Activated B cell treated with CpG ODN at 0.5 μM for 24 hours (primary cell): ENCODE measurements around the gene RNU1-4. TPM values are rescaled to one million over a fixed set of nuclear protein-coding genes. Genes with fewer than 3 reads are reported as not detected.
"Not testable (repeated sequence)": the region's sequence is repeated elsewhere in the genome, so short reads cannot be mapped to it uniquely, and the experiment has no call there.

ENCODE experiments used
- ATAC-seq: fragments of 200-7000 bp; cut with Tn5 transposase; one replicate; pipeline ENCODE4 v1.10.0; 2021; ENCODE audit warnings: low read depth, mild to moderate bottlenecking, moderate library complexity
- CTCF ChIA-PET: fragments of 350-600 bp; sonication (Branson Sonifier 250); formaldehyde crosslinking; loops from one replicate; lab custom pipeline; 2021; ENCODE audit warnings: antibody characterized with exemption; lab: Charles Lee
- POLR2A ChIA-PET: fragments of 350-600 bp; sonication (Branson Sonifier 250); formaldehyde crosslinking; loops from one replicate; lab custom pipeline; 2021; ENCODE audit warnings: antibody characterized with exemption; lab: Charles Lee
- DNase-seq: peaks from one replicate; pipeline ENCODE4 v3.0.0; 2022
- H3K27ac Mint-ChIP-seq: one replicate; pipeline ENCODE4 v1.8.0; 2020; ENCODE audit warnings: mixed read lengths
- H3K27me3 Mint-ChIP-seq: one replicate; pipeline ENCODE4 v1.8.0; 2021; ENCODE audit warnings: mixed read lengths
- H3K36me3 Mint-ChIP-seq: one replicate; pipeline ENCODE4 v1.8.0; 2021; ENCODE audit warnings: low read depth, mixed read lengths
- H3K4me1 Mint-ChIP-seq: one replicate; pipeline ENCODE4 v1.8.0; 2021; ENCODE audit warnings: mixed read lengths
- H3K4me3 Mint-ChIP-seq: one replicate; pipeline ENCODE4 v1.8.0; 2020; ENCODE audit warnings: mild to moderate bottlenecking, mixed read lengths
- H3K9me3 Mint-ChIP-seq: one replicate; pipeline ENCODE4 v1.8.0; 2020; ENCODE audit warnings: mixed read lengths
- intact Hi-C: fragments of 100-400 bp; cut with micrococcal nuclease; formaldehyde crosslinking; loops from one replicate; pipeline ENCODE4 v1.15.1; 2024
- total RNA-seq: library from RNA; stranded (reverse); gene quantifications from 2 replicates; pipeline ENCODE4 v1.2.3, GENCODE V29; 2022

RNU1-4 gene
- 3,526 and 4,195 TPM in 2 replicates for total RNA-seq

GRCh38 chr1:16740047-16740964 lies at the start of gene RNU1-4:
Gene RNU1-4 (plus strand): TSS chr1:16740516.
- H3K4me3 Mint-ChIP-seq, H3K27me3 Mint-ChIP-seq, H3K36me3 Mint-ChIP-seq, H3K9me3 Mint-ChIP-seq, H3K4me1 Mint-ChIP-seq, H3K27ac Mint-ChIP-seq, POLR2A ChIA-PET, intact Hi-C loops, DNase-seq, CTCF ChIA-PET: not testable (repeated sequence)
- ATAC-seq = peak; percentile 98

GRCh38 chr1:16690971-16691682 lies 49.2 kb upstream of the RNU1-4 start:
- H3K4me1 Mint-ChIP-seq, H3K27me3 Mint-ChIP-seq, intact Hi-C loops, ATAC-seq, H3K4me3 Mint-ChIP-seq, H3K27ac Mint-ChIP-seq, H3K36me3 Mint-ChIP-seq, DNase-seq, H3K9me3 Mint-ChIP-seq: not testable (repeated sequence)
- POLR2A ChIA-PET = interaction anchor here (0.7 kb wide), 1 partner anchor 10 kb away, joined by 3 read pairs; no protein-coding TSS in a partner anchor
- CTCF ChIA-PET = interaction anchor here (1.2 to 1.5 kb wide), 2 partner anchors 81 to 355 kb away, joined by 3 read pairs; no protein-coding TSS in a partner anchor

- H3K4me1 Mint-ChIP-seq, H3K9me3 Mint-ChIP-seq, H3K27me3 Mint-ChIP-seq, DNase-seq, H3K4me3 Mint-ChIP-seq, intact Hi-C loops, H3K36me3 Mint-ChIP-seq, POLR2A ChIA-PET, ATAC-seq, H3K27ac Mint-ChIP-seq: not testable (repeated sequence)
- CTCF ChIA-PET = interaction anchor here (1.0 to 1.5 kb wide), 2 partner anchors 15 to 354 kb away, joined by 3 to 4 read pairs; no protein-coding TSS in a partner anchor
Measured at GRCh38 chr1:16692283-16692682, 48.0 kb upstream of the RNU1-4 start.

GRCh38 chr1:16692717-16693448 lies 47.4 kb upstream of the RNU1-4 start:
- H3K4me3 Mint-ChIP-seq, DNase-seq, H3K27me3 Mint-ChIP-seq, H3K27ac Mint-ChIP-seq, H3K4me1 Mint-ChIP-seq, H3K36me3 Mint-ChIP-seq, H3K9me3 Mint-ChIP-seq, intact Hi-C loops: not testable (repeated sequence)
- peak; percentile 71 for ATAC-seq
- CTCF ChIA-PET = interaction anchor here (1.0 kb wide), 1 partner anchor 15 kb away, joined by 4 read pairs; no protein-coding TSS in a partner anchor
- POLR2A ChIA-PET = interaction anchor here (1.9 kb wide), 1 partner anchor 179 kb away, joined by 5 read pairs; the partner anchor contains the start of gene RNU1-1

GRCh38 chr1:16693449-16694307 lies 46.6 kb upstream of the RNU1-4 start:
- CTCF ChIA-PET = interaction anchor here (1.0 kb wide), 1 partner anchor 14 kb away, joined by 4 read pairs; no protein-coding TSS in a partner anchor
- POLR2A ChIA-PET = interaction anchor here (0.6 to 1.9 kb wide), 2 partner anchors 180 to 860 kb away, joined by 4 to 5 read pairs; partner anchors contain the start of gene RNU1-1
- H3K36me3 Mint-ChIP-seq, DNase-seq, H3K27me3 Mint-ChIP-seq, H3K4me1 Mint-ChIP-seq, ATAC-seq, intact Hi-C loops, H3K4me3 Mint-ChIP-seq, H3K9me3 Mint-ChIP-seq, H3K27ac Mint-ChIP-seq: not testable (repeated sequence)

- H3K27me3 Mint-ChIP-seq, DNase-seq, H3K27ac Mint-ChIP-seq, ATAC-seq, H3K4me1 Mint-ChIP-seq, H3K36me3 Mint-ChIP-seq, H3K9me3 Mint-ChIP-seq, intact Hi-C loops, H3K4me3 Mint-ChIP-seq: not testable (repeated sequence)
- ChIA-PET POLR2A (interaction anchor here (1.9 kb wide), 1 partner anchor 180 kb away, joined by 5 read pairs; the partner anchor contains the start of gene RNU1-1), CTCF (interaction anchor here (0.7 kb wide), 1 partner anchor 70 kb away, joined by 3 read pairs; no protein-coding TSS in a partner anchor)
Measured at GRCh38 chr1:16694308-16694702, 46.0 kb upstream of the RNU1-4 start.

- CTCF ChIA-PET = interaction anchor here (0.7 kb wide), 1 partner anchor 11 kb away, joined by 3 read pairs; no protein-coding TSS in a partner anchor
- DNase-seq, intact Hi-C loops, ATAC-seq, H3K27me3 Mint-ChIP-seq, H3K4me1 Mint-ChIP-seq, H3K36me3 Mint-ChIP-seq, H3K27ac Mint-ChIP-seq, H3K9me3 Mint-ChIP-seq, H3K4me3 Mint-ChIP-seq: not testable (repeated sequence)
- POLR2A ChIA-PET = interaction anchor here (1.2 kb wide), 1 partner anchor 182 kb away, joined by 3 read pairs; the partner anchor contains the start of gene RNU1-1
Measured at GRCh38 chr1:16696507-16697150, 43.7 kb upstream of the RNU1-4 start.

- POLR2A ChIA-PET = interaction anchor here (1.2 to 1.4 kb wide), 2 partner anchors 12 to 183 kb away, joined by 3 read pairs; partner anchors contain the start of gene RNU1-1
- H3K27me3 Mint-ChIP-seq, H3K27ac Mint-ChIP-seq, H3K4me3 Mint-ChIP-seq, CTCF ChIA-PET, H3K36me3 Mint-ChIP-seq, H3K4me1 Mint-ChIP-seq, ATAC-seq, H3K9me3 Mint-ChIP-seq, intact Hi-C loops, DNase-seq: not testable (repeated sequence)
Measured at GRCh38 chr1:16697152-16697551, 43.2 kb upstream of the RNU1-4 start.

GRCh38 chr1:16699440-16699839 lies 40.9 kb upstream of the RNU1-4 start:
- DNase-seq, ATAC-seq, H3K27ac Mint-ChIP-seq, intact Hi-C loops, H3K9me3 Mint-ChIP-seq, H3K4me1 Mint-ChIP-seq, H3K4me3 Mint-ChIP-seq, H3K27me3 Mint-ChIP-seq, H3K36me3 Mint-ChIP-seq: not testable (repeated sequence)
- ChIA-PET POLR2A (interaction anchor here (0.6 to 1.2 kb wide), 3 partner anchors 12 to 204 kb away, joined by 3 to 4 read pairs (median 3); no protein-coding TSS in a partner anchor), CTCF (interaction anchor here (2.0 kb wide), 1 partner anchor 8 kb away, joined by 5 read pairs; no protein-coding TSS in a partner anchor)
